HepG2 (cell line): Measurements from ENCODE around the gene NES. TPM values are rescaled to one million over a fixed set of nuclear protein-coding genes. Genes with fewer than 3 reads are reported as not detected.

Experiments used
- GLMP ChIP-seq: sonication (generic); formaldehyde crosslinking; IDR thresholded peaks from 2 replicates; pipeline ENCODE4 v1.9.0; 2021; ENCODE audit warnings: missing genetic modification reagents, mild to moderate bottlenecking, borderline replicate concordance
- NR2F2 ChIP-seq: IDR thresholded peaks from 2 replicates; pipeline ENCODE4 v1.6.1; 2012; ENCODE audit warnings: low read depth, inconsistent platforms, borderline replicate concordance
- RBM22 ChIP-seq: fragments of 200-400 bp; formaldehyde crosslinking; optimal IDR thresholded peaks from 2 replicates; pipeline ENCODE3; 2017; ENCODE audit warnings: mild to moderate bottlenecking, low read length, moderate library complexity
- ZBTB33 ChIP-seq: sonication (generic); formaldehyde crosslinking; IDR thresholded peaks from 2 replicates; pipeline ENCODE4 v1.4.0; 2020; ENCODE audit warnings: missing genetic modification reagents
- ZNF407 ChIP-seq: sonication (generic); formaldehyde crosslinking; IDR thresholded peaks from one replicate; pipeline ENCODE4 v1.5.1; 2020; ENCODE audit warnings: mild to moderate bottlenecking, missing genetic modification reagents; ENCODE audit errors: not compliant biosample characterization
- polyA plus RNA-seq, 8 experiments: library from polyadenylated mRNA; depleted of rRNA in 3 of 8; stranded (reverse) in 7 of 8; unstranded in 1 of 8; fragments of >200 nt; fragmentation: Illumina TruSeq in 4 of 8; extraction: Trizol in 4 of 8; gene quantifications; 2 replicates each; pipeline versions ENCODE4 v1.2.1 to v1.2.3, GENCODE V29; 2011 to 2016; ENCODE audit warnings: low read depth in 4 of 8, missing spikeins in 1 of 8, mixed read lengths in 1 of 8; ENCODE audit not compliant: insufficient read depth in 1 of 8
- total RNA-seq, 5 experiments: library from RNA; depleted of rRNA; stranded (reverse); fragments of >200 nt; fragmentation: Illumina TruSeq; extraction: Trizol; gene quantifications; 2 replicates each; pipeline ENCODE4 v1.2.3, GENCODE V29; 2016; ENCODE audit warnings: low read depth in 1 of 5

NES gene
- total and polyA plus RNA-seq, 2 of the 13 experiments (the other 11 are each of a cell fraction or from before 2014, with no cell fraction given), result 1.7 to 16.6 TPM

GRCh38 chr1:156654700-156655099, 22.5 kb downstream of the NES start (continued):
- TF ChIP-seq ZNF407 (no peak), RBM22 (no peak), GLMP (CRISPR knock-in tag) (no peak), NR2F2 (no peak), ZBTB33 (CRISPR knock-in tag) (0 out of 2 replicates have a peak, but pooled peaks have one; percentile 39)
